Mucosa of descending colon (tissue), 3 donors: Measurements from ENCODE around the gene OSBPL8. TPM values are rescaled to one million over a fixed set of nuclear protein-coding genes. Genes with fewer than 3 reads are reported as not detected.

ENCODE experiments used
- ATAC-seq: fragments of 200-7000 bp; cut with Tn5 transposase; one replicate; pipeline ENCODE4 v1.9.1; 2020; ENCODE audit warnings: mild to moderate bottlenecking, moderate library complexity
- DNase-seq, 3 donors: peaks; one replicate each; pipeline ENCODE4 v3.0.0-alpha.2; 2020
- H3K36me3 ChIP-seq: fragments of 200-600 bp; one replicate; pipeline ENCODE4 v1.8.0; 2021; ENCODE audit warnings: low read depth, mild to moderate bottlenecking
- H3K4me1 ChIP-seq: fragments of 200-600 bp; one replicate; pipeline ENCODE4 v1.8.0; 2021; ENCODE audit warnings: low read depth, mild to moderate bottlenecking
- H3K4me3 ChIP-seq: fragments of 200-600 bp; one replicate; pipeline ENCODE4 v1.8.0; 2021; ENCODE audit warnings: mild to moderate bottlenecking
- H3K9me3 ChIP-seq: fragments of 200-600 bp; one replicate; pipeline ENCODE4 v1.8.0; 2021; ENCODE audit warnings: mild to moderate bottlenecking
- CTCF ChIP-seq: fragments of 200-600 bp; IDR thresholded peaks from one replicate; pipeline ENCODE4 v1.8.0; 2022; ENCODE audit warnings: antibody characterized with exemption, mild to moderate bottlenecking
- intact Hi-C, 2 donors: fragments of 100-400 bp; cut with DNase I in 1 of 2; cut with micrococcal nuclease in 1 of 2; formaldehyde crosslinking; loops; one replicate each; pipeline versions ENCODE4 v1.11.0 to v1.11.1; 2022; cut with DNase I, micrococcal nuclease
- total RNA-seq, 3 donors: library from RNA; stranded (reverse); fragmentation: NEBNext Ultra II Directional in 2 of 3; extraction: Animal tissue kit (Norgen Biotek cat#: 25700) in 2 of 3; gene quantifications; one replicate each; pipeline versions ENCODE4 v1.2.1 to v1.2.4, GENCODE V29; 2021 to 2023
- donor health status: DM: no; HTN: no; CAD: no; lungs with moderate emphysema.
- donor health status: DM: no; HTN: no; CAD: no.
- donor health status: DM: no; HTN: yes; CAD: no.

OSBPL8 gene
- total RNA-seq, 3 donors from 2014 or later, result 26.3 to 56.0 (median 26.9) TPM

- H3K4me3 ChIP-seq, result no peak overlapping the region
- H3K9me3 ChIP-seq, result no peaks in the 10 kb centered on the region
- no peaks in the 10 kb centered on the region for H3K4me1 ChIP-seq
- ATAC-seq, result no peak
- DNase-seq, result no peak
- TF ChIP-seq CTCF, result no peak
- intact Hi-C loops, result no loop called here
- no peaks in the 10 kb centered on the region for H3K36me3 ChIP-seq
Observed at GRCh38 chr12:76571256-76571655, 11.7 kb upstream of the OSBPL8 start.

GRCh38 chr12:76569685-76570604 lies 10.4 kb upstream of the OSBPL8 start:
- no peak for TF ChIP-seq CTCF
- intact Hi-C loops, result no loop called here
- H3K36me3 ChIP-seq, result no peaks in the 10 kb centered on the region
- no peak for ATAC-seq
- no peak overlapping the region for H3K4me3 ChIP-seq
- no peak for DNase-seq
- H3K9me3 ChIP-seq, result no peaks in the 10 kb centered on the region
- no peaks in the 10 kb centered on the region for H3K4me1 ChIP-seq

GRCh38 chr12:76568888-76569551 lies 9.4 kb upstream of the OSBPL8 start:
- DNase-seq (no peak), ATAC-seq (no peak)
- Histone ChIP-seq H3K36me3 (no peaks in the 10 kb centered on the region), H3K4me3 (no peak overlapping the region), H3K9me3 (no peaks in the 10 kb centered on the region), H3K4me1 (no peaks in the 10 kb centered on the region)
- intact Hi-C loops, result no loop called here
- no peak for TF ChIP-seq CTCF

GRCh38 chr12:76568130-76568529 lies 8.6 kb upstream of the OSBPL8 start:
- intact Hi-C loops, result no loop called here
- Histone ChIP-seq H3K4me1 (no peaks in the 10 kb centered on the region), H3K9me3 (no peaks in the 10 kb centered on the region), H3K4me3 (no peak overlapping the region), H3K36me3 (no peaks in the 10 kb centered on the region)
- ATAC-seq (no peak), DNase-seq (no peak)
- TF ChIP-seq CTCF, result no peak

- DNase-seq (no peak), ATAC-seq (no peak)
- Histone ChIP-seq H3K9me3 (no peaks in the 10 kb centered on the region), H3K4me3 (no peak overlapping the region), H3K36me3 (no peaks in the 10 kb centered on the region), H3K4me1 (no peaks in the 10 kb centered on the region)
- no peak for TF ChIP-seq CTCF
- intact Hi-C loops, result no loop called here
Observed at GRCh38 chr12:76563061-76563460, 3.5 kb upstream of the OSBPL8 start.
